Loucy (cell line): Measurements from ENCODE around the gene COL26A1.

Experiments
- EZH2phosphoT487 ChIP-seq: fragments of 200-600 bp; IDR thresholded peaks from 2 replicates; pipeline ENCODE4 v1.6.1; 2018; ENCODE audit warnings: antibody characterized with exemption, mild to moderate bottlenecking, moderate library complexity, borderline replicate concordance
- TF ChIP-seq, protein P1 (sequence below): fragments of 200-600 bp; sonication (generic); conservative IDR thresholded peaks from 2 replicates; pipeline ENCODE4 v1.5.1; 2014; ENCODE audit warnings: mild to moderate bottlenecking, antibody characterized with exemption, low read length

DNA sequence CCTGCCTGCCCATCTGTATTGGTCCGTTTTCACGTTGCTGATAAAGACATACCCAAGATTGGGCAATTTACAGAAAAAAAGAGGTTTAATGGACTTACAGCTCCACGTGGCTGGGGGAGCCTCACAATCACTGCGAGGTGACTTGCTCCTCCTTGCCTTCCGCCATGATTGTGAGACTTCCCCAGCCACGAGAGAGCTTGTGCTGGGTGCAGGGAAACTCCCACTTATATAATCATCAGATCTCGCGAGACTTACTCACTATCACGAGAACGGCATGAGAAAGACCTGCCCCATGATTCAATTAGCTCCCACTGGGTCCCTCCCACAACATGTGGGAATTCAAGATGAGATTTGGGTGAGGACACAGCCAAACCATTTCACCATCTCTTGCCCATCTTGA lies 154.6 kb downstream of the COL26A1 start:
- TF ChIP-seq, protein P1, sequence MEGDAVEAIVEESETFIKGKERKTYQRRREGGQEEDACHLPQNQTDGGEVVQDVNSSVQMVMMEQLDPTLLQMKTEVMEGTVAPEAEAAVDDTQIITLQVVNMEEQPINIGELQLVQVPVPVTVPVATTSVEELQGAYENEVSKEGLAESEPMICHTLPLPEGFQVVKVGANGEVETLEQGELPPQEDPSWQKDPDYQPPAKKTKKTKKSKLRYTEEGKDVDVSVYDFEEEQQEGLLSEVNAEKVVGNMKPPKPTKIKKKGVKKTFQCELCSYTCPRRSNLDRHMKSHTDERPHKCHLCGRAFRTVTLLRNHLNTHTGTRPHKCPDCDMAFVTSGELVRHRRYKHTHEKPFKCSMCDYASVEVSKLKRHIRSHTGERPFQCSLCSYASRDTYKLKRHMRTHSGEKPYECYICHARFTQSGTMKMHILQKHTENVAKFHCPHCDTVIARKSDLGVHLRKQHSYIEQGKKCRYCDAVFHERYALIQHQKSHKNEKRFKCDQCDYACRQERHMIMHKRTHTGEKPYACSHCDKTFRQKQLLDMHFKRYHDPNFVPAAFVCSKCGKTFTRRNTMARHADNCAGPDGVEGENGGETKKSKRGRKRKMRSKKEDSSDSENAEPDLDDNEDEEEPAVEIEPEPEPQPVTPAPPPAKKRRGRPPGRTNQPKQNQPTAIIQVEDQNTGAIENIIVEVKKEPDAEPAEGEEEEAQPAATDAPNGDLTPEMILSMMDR: no peak
- no peak for TF ChIP-seq EZH2phosphoT487
